Measurements from ENCODE around the gene PLCD3. TPM values are rescaled to one million over a fixed set of nuclear protein-coding genes. Genes with fewer than 3 reads are reported as not detected.
A peak's percentile ranks its signal among the peaks of the same experiment; 100 is the strongest.

The PLCD3 gene
- total RNA-seq, 4 donors from 2014 or later = 44.7 to 87.1 (median 58.3) TPM

DNA sequence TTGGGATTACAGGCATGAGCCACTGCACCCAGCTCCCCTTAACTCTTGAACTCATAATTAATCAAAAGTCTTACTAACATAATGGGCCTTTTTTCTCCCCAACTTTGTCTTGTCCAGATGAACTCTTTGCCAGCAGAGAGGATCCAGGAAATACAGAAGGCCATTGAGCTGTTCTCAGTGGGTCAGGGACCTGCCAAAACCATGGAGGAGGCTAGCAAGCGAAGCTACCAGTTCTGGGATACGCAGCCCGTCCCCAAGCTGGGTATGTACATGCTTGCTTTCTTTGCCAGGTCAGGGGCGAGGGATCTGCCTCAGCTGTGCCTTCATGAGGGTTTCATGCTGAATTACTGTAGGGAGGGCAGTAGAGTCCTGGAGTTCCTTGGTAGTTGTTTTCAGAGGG is 45.9 kb downstream of the PLCD3 start:
- no peak overlapping the region for H3K4me3 ChIP-seq
- peaks cover 98% of the 10 kb centered on the region for H3K36me3 ChIP-seq
- H3K27ac ChIP-seq = no peak overlapping the region

DNA sequence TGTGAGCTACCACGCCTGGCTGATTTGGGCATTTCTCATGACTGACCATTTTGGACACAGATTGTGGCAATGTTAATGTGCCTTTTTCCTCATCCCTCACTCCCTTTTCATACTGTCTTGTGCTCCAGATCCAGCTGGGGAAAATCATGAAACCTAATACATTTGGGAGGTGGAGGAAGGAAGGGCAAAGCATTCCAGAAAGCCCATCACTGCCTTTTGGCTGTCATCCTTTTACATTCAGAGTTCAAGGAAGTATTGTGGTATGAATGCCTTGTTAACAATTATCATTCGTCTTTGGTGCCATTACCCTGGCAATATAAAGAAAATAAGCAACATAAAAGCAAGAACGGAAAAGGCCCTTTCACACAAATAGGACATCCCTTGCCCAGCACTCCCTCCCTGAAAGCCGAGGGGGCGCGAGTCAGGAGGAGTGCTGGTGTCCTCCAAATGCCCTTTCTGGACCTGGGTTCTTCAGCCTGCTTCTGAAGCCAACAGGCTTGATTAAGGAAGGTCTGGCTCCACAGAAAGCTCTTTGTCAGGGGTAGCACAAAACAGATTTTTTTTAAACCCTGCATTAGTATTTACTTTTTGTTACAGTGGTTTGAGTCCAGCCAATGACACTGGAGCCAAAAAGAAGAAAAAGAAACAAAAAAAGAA is 51.1 kb downstream of the PLCD3 start:
- no peak for TF ChIP-seq EP300 (IDR thresholded peaks at IDR 0.05)
- no peak for TF ChIP-seq POLR2AphosphoS5 (IDR thresholded peaks at IDR 0.05)
- peaks cover 63% of the 10 kb centered on the region for H3K36me3 ChIP-seq
- peaks cover 16% of the 10 kb centered on the region for H3K4me1 ChIP-seq
- H3K27ac ChIP-seq = peak overlapping the region; percentile 18
- 79% methylated on average over 6 of the region's 6 CpGs for WGBS
- no peaks in the 10 kb centered on the region for H3K27me3 ChIP-seq
- H3K4me3 ChIP-seq = no peak overlapping the region
- no peak for DNase-seq (ENCODE audit: low spot score in 2 of 2)
- H3K9me3 ChIP-seq = no peaks in the 10 kb centered on the region

More for the DNA sequence above, 45.9 kb downstream of the PLCD3 start:
- Histone ChIP-seq H3K9me3 (no peaks in the 10 kb centered on the region), H3K27me3 (no peaks in the 10 kb centered on the region), H3K4me1 (peaks cover 15% of the 10 kb centered on the region)
- DNase-seq (ENCODE audit: low spot score in 2 of 2) = no peak
- 90% methylated on average over 4 of the region's 4 CpGs for WGBS
- TF ChIP-seq, protein P1, sequence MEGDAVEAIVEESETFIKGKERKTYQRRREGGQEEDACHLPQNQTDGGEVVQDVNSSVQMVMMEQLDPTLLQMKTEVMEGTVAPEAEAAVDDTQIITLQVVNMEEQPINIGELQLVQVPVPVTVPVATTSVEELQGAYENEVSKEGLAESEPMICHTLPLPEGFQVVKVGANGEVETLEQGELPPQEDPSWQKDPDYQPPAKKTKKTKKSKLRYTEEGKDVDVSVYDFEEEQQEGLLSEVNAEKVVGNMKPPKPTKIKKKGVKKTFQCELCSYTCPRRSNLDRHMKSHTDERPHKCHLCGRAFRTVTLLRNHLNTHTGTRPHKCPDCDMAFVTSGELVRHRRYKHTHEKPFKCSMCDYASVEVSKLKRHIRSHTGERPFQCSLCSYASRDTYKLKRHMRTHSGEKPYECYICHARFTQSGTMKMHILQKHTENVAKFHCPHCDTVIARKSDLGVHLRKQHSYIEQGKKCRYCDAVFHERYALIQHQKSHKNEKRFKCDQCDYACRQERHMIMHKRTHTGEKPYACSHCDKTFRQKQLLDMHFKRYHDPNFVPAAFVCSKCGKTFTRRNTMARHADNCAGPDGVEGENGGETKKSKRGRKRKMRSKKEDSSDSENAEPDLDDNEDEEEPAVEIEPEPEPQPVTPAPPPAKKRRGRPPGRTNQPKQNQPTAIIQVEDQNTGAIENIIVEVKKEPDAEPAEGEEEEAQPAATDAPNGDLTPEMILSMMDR (IDR thresholded peaks at IDR 0.05) = no peak
- TF ChIP-seq EP300 (IDR thresholded peaks at IDR 0.05) (no peak), POLR2A (IDR thresholded peaks at IDR 0.05) (no peak)

DNA sequence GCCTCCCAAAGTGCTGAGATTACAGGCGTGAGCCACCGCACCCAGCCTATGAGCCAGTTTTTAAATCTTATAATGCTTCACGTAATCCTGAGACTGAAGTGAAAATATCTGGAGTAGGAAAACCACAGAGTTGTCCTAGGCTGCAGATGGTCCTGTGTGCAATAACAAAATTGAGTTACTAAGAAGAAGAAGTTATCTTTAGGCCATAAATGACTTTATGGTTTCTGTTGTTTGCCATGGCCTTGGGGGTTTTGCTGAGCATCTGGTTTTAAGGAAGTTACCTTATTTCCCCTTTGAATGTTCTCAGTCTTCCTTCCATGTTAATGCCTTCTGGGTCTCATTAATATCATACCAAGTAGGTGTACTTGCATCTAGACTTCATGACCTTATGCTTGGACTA is 54.7 kb downstream of the PLCD3 start:
- TF ChIP-seq POLR2A (IDR thresholded peaks at IDR 0.05) (no peak), EP300 (IDR thresholded peaks at IDR 0.05) (no peak), POLR2AphosphoS5 (IDR thresholded peaks at IDR 0.05) (no peak)
- TF ChIP-seq, protein P1 (IDR thresholded peaks at IDR 0.05) = no peak
- Histone ChIP-seq H3K9me3 (no peaks in the 10 kb centered on the region), H3K4me1 (peaks cover 30% of the 10 kb centered on the region), H3K27me3 (no peaks in the 10 kb centered on the region), H3K36me3 (peaks cover 36% of the 10 kb centered on the region), H3K27ac (no peak overlapping the region), H3K4me3 (no peak overlapping the region)
- DNase-seq (ENCODE audit: low spot score in 2 of 2) = no peak
- 79% methylated on average over 3 of the region's 3 CpGs for WGBS

DNA sequence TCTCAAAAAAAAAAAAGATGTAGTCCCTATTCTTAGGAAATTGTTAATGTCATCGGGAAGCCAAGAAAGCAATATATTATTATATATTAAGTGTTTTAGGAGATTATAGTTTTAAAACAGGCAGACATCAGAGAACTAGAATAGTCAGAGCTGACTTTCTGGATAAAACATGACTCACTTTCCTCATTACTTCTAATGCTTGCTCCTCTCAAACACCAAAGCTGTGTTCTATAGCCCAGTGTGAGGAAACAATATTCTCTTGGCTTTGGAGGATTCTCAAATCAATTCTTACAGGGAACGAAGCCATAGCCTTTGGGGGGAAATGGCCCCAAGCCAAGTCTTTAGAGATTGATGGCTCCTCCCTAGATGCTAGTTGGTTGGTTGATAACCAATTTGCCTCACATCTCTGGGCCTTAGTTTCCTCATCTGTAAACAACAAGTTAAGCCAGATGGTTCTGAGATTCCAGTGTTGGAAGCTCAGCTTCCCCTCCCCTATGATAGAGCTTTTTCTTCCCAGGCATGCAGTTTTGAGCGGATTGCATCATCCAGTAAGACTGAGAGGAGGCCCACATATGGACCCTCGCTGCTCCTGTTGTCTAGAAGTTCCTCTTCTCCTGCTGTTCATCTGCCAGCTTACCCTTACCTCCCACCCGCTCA is 58.8 kb downstream of the PLCD3 start:
- DNase-seq (ENCODE audit: low spot score in 2 of 2) = no peak
- peaks cover 30% of the 10 kb centered on the region for H3K4me1 ChIP-seq
- H3K27ac ChIP-seq = peak overlapping the region; percentile 38
- no peak overlapping the region for H3K4me3 ChIP-seq
- 51% methylated on average over 5 of the region's 5 CpGs for WGBS
- H3K9me3 ChIP-seq = no peaks in the 10 kb centered on the region
- TF ChIP-seq POLR2AphosphoS5 (IDR thresholded peaks at IDR 0.05) (peak in 1 of 3 donors; percentile 21), POLR2A (IDR thresholded peaks at IDR 0.05) (no peak)
- peaks cover 28% of the 10 kb centered on the region for H3K36me3 ChIP-seq
- H3K27me3 ChIP-seq = no peaks in the 10 kb centered on the region

DNA sequence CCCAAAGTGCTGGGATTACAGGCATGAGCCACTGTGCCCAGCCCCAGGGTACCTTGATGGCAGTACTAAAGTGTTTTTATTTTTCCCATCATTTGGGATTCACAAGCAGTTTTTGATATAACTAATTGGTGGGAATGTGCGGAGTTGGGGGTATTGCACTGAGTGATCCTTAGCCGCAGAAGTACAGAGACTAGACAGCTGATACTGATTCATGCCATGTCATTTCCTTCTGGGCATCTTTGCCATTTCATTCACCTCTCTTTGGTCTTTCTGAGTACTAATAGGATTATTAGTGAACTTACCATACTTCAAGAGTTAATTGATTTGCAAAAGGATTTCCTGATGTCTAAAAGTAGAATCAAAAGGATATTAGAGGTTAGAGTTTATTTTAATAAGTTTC is 61.5 kb downstream of the PLCD3 start:
- DNase-seq (ENCODE audit: low spot score in 2 of 2) = no peak
- H3K27me3 ChIP-seq = no peaks in the 10 kb centered on the region
- TF ChIP-seq POLR2A (IDR thresholded peaks at IDR 0.05) = no peak
- TF ChIP-seq EP300 (IDR thresholded peaks at IDR 0.05) = no peak
- TF ChIP-seq, protein P1 (IDR thresholded peaks at IDR 0.05) = no peak
- TF ChIP-seq POLR2AphosphoS5 (IDR thresholded peaks at IDR 0.05) = no peak
- peaks cover 22% of the 10 kb centered on the region for H3K36me3 ChIP-seq
- H3K27ac ChIP-seq = no peak overlapping the region
- peaks cover 17% of the 10 kb centered on the region for H3K4me1 ChIP-seq
- WGBS = 88% methylated on average over 2 of the region's 2 CpGs
- H3K4me3 ChIP-seq = no peak overlapping the region
- no peaks in the 10 kb centered on the region for H3K9me3 ChIP-seq

DNA sequence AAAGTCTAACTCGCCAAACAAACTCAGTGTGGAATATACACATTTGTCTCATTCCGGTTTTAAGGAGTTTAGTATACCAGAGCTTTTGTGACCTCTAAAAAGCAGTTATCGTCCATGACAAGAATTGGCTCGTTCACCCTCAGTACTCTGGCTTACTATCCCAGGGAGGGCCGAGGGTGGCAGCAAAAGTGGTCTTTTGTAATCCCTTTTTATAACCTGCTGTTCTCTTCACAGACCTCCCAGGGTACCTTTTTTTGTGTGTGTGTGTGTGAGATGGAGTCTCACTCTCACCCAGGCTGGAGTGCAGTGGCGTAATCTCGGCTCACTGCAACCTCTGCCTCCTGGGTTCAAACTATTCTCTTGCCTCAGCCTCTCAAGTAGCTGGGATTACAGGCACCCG is 62.3 kb downstream of the PLCD3 start:
- Histone ChIP-seq H3K36me3 (peaks cover 22% of the 10 kb centered on the region), H3K4me1 (peaks cover 19% of the 10 kb centered on the region), H3K27ac (no peak overlapping the region), H3K4me3 (no peak overlapping the region), H3K27me3 (no peaks in the 10 kb centered on the region), H3K9me3 (no peaks in the 10 kb centered on the region)
- DNase-seq (ENCODE audit: low spot score in 2 of 2) = no peak
- no peak for TF ChIP-seq POLR2AphosphoS5 (IDR thresholded peaks at IDR 0.05)
- TF ChIP-seq, protein P1 (IDR thresholded peaks at IDR 0.05) = no peak
- TF ChIP-seq EP300 (IDR thresholded peaks at IDR 0.05) = no peak
- TF ChIP-seq POLR2A (IDR thresholded peaks at IDR 0.05) = no peak
- 96% methylated on average over 8 of the region's 8 CpGs for WGBS

All from suprapubic skin (tissue), 4 donors.